CD14-positive monocyte (primary cell): ENCODE data around the gene HOXA5. TPM values are rescaled to one million over a fixed set of nuclear protein-coding genes. Genes with fewer than 3 reads are reported as not detected.

Experiments used
- DNase-seq, 3 donors: peaks; one replicate each; pipeline ENCODE4 v3.0.0-alpha.2; 2011 to 2022
- H2AFZ ChIP-seq: 2 replicates; pipeline ENCODE4 v1.6.0; 2012; ENCODE audit warnings: mild to moderate bottlenecking, low read depth, low read length, inconsistent platforms; ENCODE audit not compliant: insufficient read depth, poor library complexity, severe bottlenecking
- H3K27ac ChIP-seq, 2 donors: 1 replicate in 1 of 2; 2 replicates in 1 of 2; pipeline ENCODE4 v1.5.1; 2012 to 2013; ENCODE audit warnings: low read length in 2 of 2, control low read depth in 1 of 2, inconsistent platforms in 1 of 2, low read depth in 1 of 2, mild to moderate bottlenecking in 1 of 2
- H3K27me3 ChIP-seq, 2 donors: one replicate each; pipeline versions ENCODE4 v1.6.0 to v1.6.1; 2011 to 2013; ENCODE audit warnings: low read length in 2 of 2; ENCODE audit not compliant: control insufficient read depth in 2 of 2, insufficient read depth in 2 of 2
- H3K36me3 ChIP-seq, 2 donors: replicated peaks in 1 of 2; 1 replicate in 1 of 2; 2 replicates in 1 of 2; pipeline versions ENCODE4 v1.5.1 to v1.6.1; 2012 to 2013; ENCODE audit warnings: low read length in 2 of 2, control low read depth in 1 of 2, inconsistent platforms in 1 of 2, mild to moderate bottlenecking in 1 of 2; ENCODE audit not compliant: insufficient read depth in 2 of 2, control insufficient read depth in 1 of 2
- H3K4me1 ChIP-seq, 2 donors: 1 replicate in 1 of 2; 2 replicates in 1 of 2; pipeline versions ENCODE4 v1.5.1 to v1.6.1; 2012 to 2013; ENCODE audit warnings: low read length in 2 of 2, control low read depth in 1 of 2, inconsistent platforms in 1 of 2, mild to moderate bottlenecking in 1 of 2, moderate library complexity in 1 of 2; ENCODE audit not compliant: insufficient read depth in 2 of 2, control insufficient read depth in 1 of 2
- H3K4me2 ChIP-seq: replicated peaks from 2 replicates; pipeline ENCODE3; 2012; ENCODE audit warnings: low read length, moderate library complexity, mild to moderate bottlenecking; ENCODE audit not compliant: poor library complexity, severe bottlenecking; ENCODE audit errors: extremely low read depth
- H3K4me3 ChIP-seq, 3 experiments: fragments of 200-600 bp in 1 of 3; sonication (generic) in 1 of 3; replicated peaks in 1 of 3; 1 replicate in 2 of 3; 2 replicates in 1 of 3; pipeline ENCODE4 v1.5.1; 2011 to 2013; ENCODE audit warnings: low read length in 3 of 3, mild to moderate bottlenecking in 3 of 3, control low read depth in 2 of 3, low read depth in 2 of 3, inconsistent platforms in 1 of 3, moderate library complexity in 1 of 3
- H3K79me2 ChIP-seq: 2 replicates; pipeline ENCODE4 v1.6.0; 2012; ENCODE audit warnings: mild to moderate bottlenecking, control low read depth, inconsistent platforms, low read length, moderate library complexity; ENCODE audit not compliant: insufficient read depth
- H3K9ac ChIP-seq: 2 replicates; pipeline ENCODE4 v1.6.0; 2017; ENCODE audit warnings: low read length, mild to moderate bottlenecking; ENCODE audit not compliant: insufficient read depth, poor library complexity, severe bottlenecking
- H3K9me3 ChIP-seq, 2 donors: replicated peaks in 1 of 2; 1 replicate in 1 of 2; 2 replicates in 1 of 2; pipeline versions ENCODE4 v1.5.1 to v1.6.1; 2012 to 2013; ENCODE audit warnings: low read length in 2 of 2, control low read depth in 1 of 2; ENCODE audit not compliant: control insufficient read depth in 1 of 2, insufficient read depth in 1 of 2
- H4K20me1 ChIP-seq: 2 replicates; pipeline ENCODE4 v1.6.0; 2012; ENCODE audit warnings: mild to moderate bottlenecking, low read length, control low read depth, moderate library complexity; ENCODE audit not compliant: insufficient read depth
- H3K27ac Mint-ChIP-seq, 7 donors: one replicate each; pipeline ENCODE4 v1.8.0; 2020; ENCODE audit warnings: mild to moderate bottlenecking in 7 of 7, mixed read lengths in 7 of 7, moderate library complexity in 6 of 7, inconsistent platforms in 2 of 7
- H3K27me3 Mint-ChIP-seq, 3 donors: one replicate each; pipeline ENCODE4 v1.8.0; 2021 to 2022; ENCODE audit warnings: low read depth in 3 of 3, mild to moderate bottlenecking in 3 of 3, mixed read lengths in 3 of 3, moderate library complexity in 3 of 3, inconsistent platforms in 1 of 3
- H3K36me3 Mint-ChIP-seq, 2 donors: one replicate each; pipeline ENCODE4 v1.8.0; 2020; ENCODE audit warnings: mixed read lengths in 2 of 2, inconsistent platforms in 1 of 2, mild to moderate bottlenecking in 1 of 2
- H3K4me1 Mint-ChIP-seq: one replicate; pipeline ENCODE4 v1.8.0; 2020; ENCODE audit warnings: mild to moderate bottlenecking, mixed read lengths
- H3K4me3 Mint-ChIP-seq, 2 donors: one replicate each; pipeline ENCODE4 v1.8.0; 2020; ENCODE audit warnings: mild to moderate bottlenecking in 2 of 2, mixed read lengths in 2 of 2, moderate library complexity in 1 of 2
- H3K9me3 Mint-ChIP-seq, 7 donors: one replicate each; pipeline ENCODE4 v1.8.0; 2020 to 2022; ENCODE audit warnings: mixed read lengths in 7 of 7, mild to moderate bottlenecking in 6 of 7, moderate library complexity in 6 of 7, inconsistent platforms in 2 of 7
- CTCF ChIP-seq: fragments of 200-600 bp; IDR thresholded peaks from one replicate; pipeline ENCODE4 v1.8.0; 2022; ENCODE audit warnings: antibody characterized with exemption, mild to moderate bottlenecking
- WGBS: methylation state at CpG from one replicate; pipeline ENCODE4 v1.1.5; 2013; ENCODE audit warnings: missing lambda C conversion rate; ENCODE audit not compliant: insufficient coverage; 5-methylcytosine and 5-hydroxymethylcytosine counted together
- intact Hi-C, 2 donors: fragments of 100-400 bp; cut with micrococcal nuclease; formaldehyde crosslinking; loops; one replicate each; pipeline versions ENCODE4 v1.15.0 to v1.15.1; 2023
- polyA plus RNA-seq, 3 donors: library from polyadenylated mRNA; depleted of rRNA in 1 of 3; unstranded in 2 of 3; stranded (reverse) in 1 of 3; fragments of 300-500 nt in 2 of 3; fragments of >200 nt in 1 of 3; fragmentation: Illumina TruSeq in 2 of 3; gene quantifications; 1 replicate in 2 of 3; 2 replicates in 1 of 3; pipeline ENCODE4 v1.2.3, GENCODE V29; 2012 to 2021

The HOXA5 gene
- polyA plus RNA-seq, 3 donors = 0.85 to 3.0 (median 1.8) TPM

DNA sequence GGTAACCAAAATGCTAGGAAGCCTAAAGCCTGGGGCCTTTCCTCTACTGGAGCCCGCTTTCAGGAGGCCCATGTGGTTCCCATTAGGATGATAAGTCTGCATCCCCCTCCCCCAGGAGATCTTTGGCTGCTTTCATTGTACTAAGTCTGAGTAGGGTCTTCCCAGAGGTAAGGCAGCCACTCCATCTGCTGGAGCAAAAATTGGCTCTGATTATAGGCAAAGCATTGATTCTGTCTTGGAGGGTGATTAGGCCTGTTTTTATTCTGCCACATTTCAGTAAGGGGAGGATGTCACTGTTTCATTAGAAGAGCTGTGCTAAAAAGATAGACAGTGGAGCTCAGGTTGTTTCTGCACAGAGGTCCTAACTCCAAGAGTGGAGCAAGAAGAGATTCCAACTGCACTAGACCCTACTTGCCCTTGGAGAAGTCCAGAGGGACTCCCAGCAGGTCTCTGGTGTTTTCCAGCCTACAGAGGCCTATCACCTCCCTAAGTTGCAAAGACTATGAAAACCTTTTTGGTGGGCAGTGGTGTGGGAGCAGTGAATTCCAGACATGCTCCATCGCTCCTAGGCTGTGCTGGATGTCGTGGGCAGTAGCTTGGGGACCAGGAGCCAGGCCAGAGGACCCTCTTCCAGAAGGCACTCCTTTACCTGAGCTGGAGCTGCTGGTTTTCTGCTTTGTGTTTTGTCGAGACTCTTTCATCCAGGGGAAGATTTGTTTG lies 33.9 kb downstream of the HOXA5 start:
- H3K27ac ChIP-seq = no peak overlapping the region

More for the DNA sequence above, 33.9 kb downstream of the HOXA5 start:
- intact Hi-C loops = no loop called here
- H2AFZ ChIP-seq = no peak overlapping the region
- no peak overlapping the region for H3K9ac ChIP-seq
- H4K20me1 ChIP-seq = peaks cover 7% of the 10 kb centered on the region
- H3K4me1 ChIP-seq = no peaks in the 10 kb centered on the region
- no peak for DNase-seq
- Mint-ChIP-seq H3K27me3 (peaks cover 15 to 22% (median 17%) of the 10 kb centered on the region in 3 donors), H3K4me3 (no peak overlapping the region), H3K27ac (peak overlapping the region in 1 of 7 donors; percentile 30), H3K36me3 (no peaks in the 10 kb centered on the region), H3K4me1 (no peaks in the 10 kb centered on the region), H3K9me3 (peaks cover 0 to 11% (median 3%) of the 10 kb centered on the region in 7 donors)
- H3K79me2 ChIP-seq = no peaks in the 10 kb centered on the region
- TF ChIP-seq CTCF = no peak
- no peaks in the 10 kb centered on the region for H3K36me3 ChIP-seq
- no peak overlapping the region for H3K4me2 ChIP-seq
- 94% methylated on average over 3 of the region's 4 CpGs for WGBS
- H3K27me3 ChIP-seq = peaks cover 9 to 18% of the 10 kb centered on the region in 2 donors
- H3K4me3 ChIP-seq = no peak overlapping the region
- peaks cover 0 to 4% of the 10 kb centered on the region in 2 donors for H3K9me3 ChIP-seq
